ENCODE results near the gene EPOP.

Gene EPOP

GRCh38 chr17:38674014-38674748, 576 bp downstream of the EPOP start:
- peak; percentile 16 for DNase-seq (ENCODE audit: low spot score)

GRCh38 chr17:38673707-38674013, 1.1 kb downstream of the EPOP start:
- peak; percentile 12 for DNase-seq (ENCODE audit: low spot score)

GRCh38 chr17:38672788-38673706, 1.7 kb downstream of the EPOP start:
- no peak for DNase-seq (ENCODE audit: low spot score)

GRCh38 chr17:38671939-38672720, 2.6 kb downstream of the EPOP start:
- DNase-seq (ENCODE audit: low spot score): no peak

- DNase-seq (ENCODE audit: low spot score): no peak
These were observed 5.2 kb downstream of the EPOP start for GRCh38 chr17:38669520-38669919.

GRCh38 chr17:38667787-38668122, 7.0 kb downstream of the EPOP start:
- no peak for DNase-seq (ENCODE audit: low spot score)

- DNase-seq (ENCODE audit: low spot score): peak; percentile 73
These were observed 7.5 kb downstream of the EPOP start for GRCh38 chr17:38667099-38667786.

GRCh38 chr17:38663964-38664644, 10.7 kb downstream of the EPOP start:
- no peak for DNase-seq (ENCODE audit: low spot score)

- DNase-seq (ENCODE audit: low spot score): peak; percentile 74
These were observed 11.5 kb downstream of the EPOP start for GRCh38 chr17:38663125-38663751.

GRCh38 chr17:38660097-38661025, 14.4 kb downstream of the EPOP start:
- DNase-seq (ENCODE audit: low spot score): no peak

- no peak for DNase-seq (ENCODE audit: low spot score)
These were observed 15.3 kb downstream of the EPOP start for GRCh38 chr17:38659415-38659814.

- no peak for DNase-seq (ENCODE audit: low spot score)
These were observed 15.9 kb downstream of the EPOP start for GRCh38 chr17:38658741-38659345.

GRCh38 chr17:38657824-38658740, 16.7 kb downstream of the EPOP start:
- no peak for DNase-seq (ENCODE audit: low spot score)

GRCh38 chr17:38656959-38657823, 17.6 kb downstream of the EPOP start:
- DNase-seq (ENCODE audit: low spot score): no peak

GRCh38 chr17:38654411-38655398, 20.1 kb downstream of the EPOP start:
- DNase-seq (ENCODE audit: low spot score): no peak

- no peak for DNase-seq (ENCODE audit: low spot score)
These were observed 21.1 kb downstream of the EPOP start for GRCh38 chr17:38653679-38654078.
